HG03378 (cell line): Measurements from ENCODE around the gene MRPL46.
"Not testable (repeated sequence)": the region's sequence is repeated elsewhere in the genome, so short reads cannot be mapped to it uniquely, and the experiment has no call there.

Experiments used
- ATAC-seq: cut with Tn5 transposase; IDR thresholded peaks from one replicate; pipeline ENCODE4 v1.9.1; 2021; ENCODE audit warnings: mild to moderate bottlenecking, moderate library complexity; ENCODE audit not compliant: unreplicated experiment

The MRPL46 gene

GRCh38 chr15:88479169-88479568 lies 12.0 kb upstream of the MRPL46 start:
- ATAC-seq, result no peak

- ATAC-seq, result no peak
These were observed 10.7 kb upstream of the MRPL46 start for GRCh38 chr15:88477904-88478303.

- no peak for ATAC-seq
These were observed 9.9 kb upstream of the MRPL46 start for GRCh38 chr15:88477126-88477525.

- no peak for ATAC-seq
These were observed 9.5 kb upstream of the MRPL46 start for GRCh38 chr15:88476635-88477060.

- ATAC-seq, result not testable (repeated sequence)
These were observed 6.6 kb upstream of the MRPL46 start for GRCh38 chr15:88473661-88474293.

- no peak for ATAC-seq
These were observed 5.0 kb upstream of the MRPL46 start for GRCh38 chr15:88472225-88472624.

- ATAC-seq, result no peak
These were observed 3.6 kb upstream of the MRPL46 start for GRCh38 chr15:88470625-88471372.

GRCh38 chr15:88469321-88469720 lies 2.1 kb upstream of the MRPL46 start:
- no peak for ATAC-seq

- not testable (repeated sequence) for ATAC-seq
These were observed 1.5 kb upstream of the MRPL46 start for GRCh38 chr15:88468721-88469120.

GRCh38 chr15:88467935-88468528 lies 844 bp upstream of the MRPL46 start:
- peak; percentile 5 for ATAC-seq

- no peak for ATAC-seq
These were observed 1.5 kb downstream of the MRPL46 start for GRCh38 chr15:88465633-88466224.

GRCh38 chr15:88463870-88464532 lies 3.2 kb downstream of the MRPL46 start:
- no peak for ATAC-seq

GRCh38 chr15:88456733-88457132 lies 10.5 kb downstream of the MRPL46 start:
- no peak for ATAC-seq

GRCh38 chr15:88454867-88455810 lies 12.0 kb downstream of the MRPL46 start:
- peak; percentile 85 for ATAC-seq

- ATAC-seq, result no peak
These were observed 13.0 kb downstream of the MRPL46 start for GRCh38 chr15:88454236-88454635.

- no peak for ATAC-seq
These were observed 13.5 kb downstream of the MRPL46 start for GRCh38 chr15:88453651-88454050.

- ATAC-seq, result peak; percentile 52
These were observed 16.9 kb downstream of the MRPL46 start for GRCh38 chr15:88450125-88450798.

GRCh38 chr15:88449581-88449980 lies 17.6 kb downstream of the MRPL46 start:
- no peak for ATAC-seq

GRCh38 chr15:88448991-88449461 lies 18.2 kb downstream of the MRPL46 start:
- ATAC-seq, result no peak
